Type B pancreatic cell (in vitro differentiated cells): ENCODE results near the gene PRLR. TPM values are rescaled to one million over a fixed set of nuclear protein-coding genes. Genes with fewer than 3 reads are reported as not detected.

ENCODE experiments used
- DNase-seq: peaks from one replicate; pipeline ENCODE4 v3.0.0; 2021; ENCODE audit warnings: mixed read lengths; ENCODE audit not compliant: unreplicated experiment; ENCODE audit errors: extremely low spot score
- H3K27ac Mint-ChIP-seq: 2 replicates; pipeline ENCODE4 v1.8.0; 2021; ENCODE audit warnings: mild to moderate bottlenecking, mixed read lengths
- H3K27me3 Mint-ChIP-seq: 2 replicates; pipeline ENCODE4 v1.8.0; 2021; ENCODE audit warnings: mixed read lengths
- H3K36me3 Mint-ChIP-seq: 2 replicates; pipeline ENCODE4 v1.8.0; 2021; ENCODE audit warnings: mixed read lengths
- H3K4me1 Mint-ChIP-seq: one replicate; pipeline ENCODE4 v1.8.0; 2021; ENCODE audit warnings: mixed read lengths; ENCODE audit not compliant: unreplicated experiment
- H3K4me3 Mint-ChIP-seq: 2 replicates; pipeline ENCODE4 v1.8.0; 2021; ENCODE audit warnings: mild to moderate bottlenecking, mixed read lengths
- H3K9me3 Mint-ChIP-seq: 2 replicates; pipeline ENCODE4 v1.8.0; 2021; ENCODE audit warnings: mixed read lengths
- CTCF ChIP-seq: fragments of 200-600 bp; sonication (generic); conservative IDR thresholded peaks from 2 replicates; pipeline ENCODE4 v1.5.0; 2021; ENCODE audit warnings: antibody characterized with exemption, mild to moderate bottlenecking
- total RNA-seq: library from RNA; stranded (reverse); gene quantifications from 2 replicates; pipeline ENCODE4 v1.2.1, GENCODE V29; 2021; ENCODE audit warnings: low replicate concordance

The PRLR gene
- total RNA-seq, 1 donor from 2014 or later = 6.7 TPM

GRCh38 chr5:35081134-35081533, 149.2 kb downstream of the PRLR start:
- peaks cover 4% of the 10 kb centered on the region for H3K9me3 Mint-ChIP-seq
- H3K27ac Mint-ChIP-seq = no peak overlapping the region
- H3K27me3 Mint-ChIP-seq = no peaks in the 10 kb centered on the region
- TF ChIP-seq CTCF = no peak
- no peak for DNase-seq
- H3K4me1 Mint-ChIP-seq = no peaks in the 10 kb centered on the region
- H3K4me3 Mint-ChIP-seq = no peak overlapping the region
- H3K36me3 Mint-ChIP-seq = no peaks in the 10 kb centered on the region

- H3K4me1 Mint-ChIP-seq = no peaks in the 10 kb centered on the region
- H3K4me3 Mint-ChIP-seq = no peak overlapping the region
- no peak overlapping the region for H3K27ac Mint-ChIP-seq
- no peak for DNase-seq
- peaks cover 10% of the 10 kb centered on the region for H3K9me3 Mint-ChIP-seq
- TF ChIP-seq CTCF = no peak
- H3K36me3 Mint-ChIP-seq = no peaks in the 10 kb centered on the region
- H3K27me3 Mint-ChIP-seq = no peaks in the 10 kb centered on the region
These were observed 157.1 kb downstream of the PRLR start for GRCh38 chr5:35073160-35073559.

GRCh38 chr5:35069188-35069587, 161.1 kb downstream of the PRLR start:
- Mint-ChIP-seq H3K9me3 (peaks cover 4% of the 10 kb centered on the region), H3K27me3 (no peaks in the 10 kb centered on the region), H3K4me1 (no peaks in the 10 kb centered on the region), H3K36me3 (no peaks in the 10 kb centered on the region), H3K27ac (no peak overlapping the region), H3K4me3 (no peak overlapping the region)
- no peak for TF ChIP-seq CTCF
- no peak for DNase-seq

GRCh38 chr5:35067985-35068384, 162.3 kb downstream of the PRLR start:
- no peak for TF ChIP-seq CTCF
- H3K27ac Mint-ChIP-seq = no peak overlapping the region
- H3K4me3 Mint-ChIP-seq = no peak overlapping the region
- no peaks in the 10 kb centered on the region for H3K4me1 Mint-ChIP-seq
- H3K9me3 Mint-ChIP-seq = no peaks in the 10 kb centered on the region
- no peaks in the 10 kb centered on the region for H3K36me3 Mint-ChIP-seq
- no peaks in the 10 kb centered on the region for H3K27me3 Mint-ChIP-seq
- no peak for DNase-seq

GRCh38 chr5:35066260-35066795, 164.0 kb downstream of the PRLR start:
- Mint-ChIP-seq H3K27ac (no peak overlapping the region), H3K36me3 (no peaks in the 10 kb centered on the region), H3K27me3 (no peaks in the 10 kb centered on the region), H3K4me3 (no peak overlapping the region), H3K9me3 (no peaks in the 10 kb centered on the region), H3K4me1 (no peaks in the 10 kb centered on the region)
- no peak for DNase-seq
- no peak for TF ChIP-seq CTCF

GRCh38 chr5:35063414-35063813, 166.9 kb downstream of the PRLR start:
- DNase-seq = no peak
- TF ChIP-seq CTCF = no peak
- Mint-ChIP-seq H3K27me3 (no peaks in the 10 kb centered on the region), H3K4me1 (no peaks in the 10 kb centered on the region), H3K9me3 (no peaks in the 10 kb centered on the region), H3K27ac (no peak overlapping the region), H3K4me3 (no peak overlapping the region), H3K36me3 (no peaks in the 10 kb centered on the region)
